Myometrial cell (primary cell): Measurements from ENCODE around the gene KRT3. TPM values are rescaled to one million over a fixed set of nuclear protein-coding genes. Genes with fewer than 3 reads are reported as not detected.

Experiments
- total RNA-seq: library from RNA; depleted of rRNA; stranded (reverse); fragments of >200 nt; gene quantifications from 2 replicates; pipeline ENCODE4 v1.2.3, GENCODE V29; 2015

KRT3 gene
- not detected in 2 replicates for total RNA-seq

GRCh38 chr12:52795694-52796428 is at the start of gene KRT3:
Gene KRT3 (minus strand): TSS chr12:52796117. CDS start chr12:52796042, 75 bp downstream.

GRCh38 chr12:52833922-52834726 is 38.2 kb upstream of the KRT3 start, which contains the start of gene KRT79:
Gene KRT79 (minus strand): TSS chr12:52834311. CDS start chr12:52834260, 51 bp downstream.

GRCh38 chr12:52813885-52814709 is 18.2 kb upstream of the KRT3 start, which contains the start of gene KRT4:
Gene KRT4 (minus strand): TSS chr12:52814116. CDS start chr12:52814058, 58 bp downstream.

GRCh38 chr12:52776913-52777395 is 19.0 kb downstream of the KRT3 start, which contains the start of gene KRT76:
Gene KRT76 (minus strand): TSS chr12:52777345. CDS start chr12:52777291, 54 bp downstream.

Other genes with a start within 250 kb of the KRT3 start
- gene KRT71, start 243.0 kb downstream of the KRT3 start, total RNA-seq, result not detected in 2 replicates
- gene KRT74, start 222.3 kb downstream of the KRT3 start, total RNA-seq, result not detected in 2 replicates
- gene KRT72, start 194.7 kb downstream of the KRT3 start, total RNA-seq, result not detected in 2 replicates
- not detected in 2 replicates for gene KRT73, start 177.6 kb downstream of the KRT3 start, total RNA-seq
- not detected in 2 replicates for gene KRT2, start 143.9 kb downstream of the KRT3 start, total RNA-seq
- gene KRT1, start 115.7 kb downstream of the KRT3 start, total RNA-seq, result not detected in 2 replicates
- gene KRT77, start 92.6 kb downstream of the KRT3 start, total RNA-seq, result not detected in 2 replicates
- not detected in 2 replicates for gene KRT76, start 18.8 kb downstream of the KRT3 start, total RNA-seq
- not detected in 2 replicates for gene KRT4, start 18.0 kb upstream of the KRT3 start, total RNA-seq
- not detected in 2 replicates for gene KRT79, start 38.2 kb upstream of the KRT3 start, total RNA-seq
- gene KRT78, start 52.9 kb upstream of the KRT3 start, total RNA-seq, result not detected in 2 replicates
- gene KRT8, start 109.0 kb upstream of the KRT3 start, total RNA-seq, result 551 and 563 TPM in 2 replicates
- 1,160 and 1,174 TPM in 2 replicates for gene KRT18, start 153.0 kb upstream of the KRT3 start, total RNA-seq
- gene EIF4B, start 210.3 kb upstream of the KRT3 start, total RNA-seq, result 422 and 508 TPM in 2 replicates